B cell (primary cell): ENCODE results near the gene PDZD2. TPM values are rescaled to one million over a fixed set of nuclear protein-coding genes. Genes with fewer than 3 reads are reported as not detected.

ENCODE experiments used
- ATAC-seq: fragments of 200-7000 bp; cut with Tn5 transposase; one replicate; pipeline ENCODE4 v1.10.0; 2021; ENCODE audit warnings: low read depth, mild to moderate bottlenecking, moderate number of reproducible peaks, moderate library complexity
- CTCF ChIA-PET: fragments of 350-600 bp; sonication (Branson Sonifier 250); formaldehyde crosslinking; loops from one replicate; lab custom pipeline; 2021; ENCODE audit warnings: antibody characterized with exemption, inconsistent platforms; lab: Charles Lee
- POLR2A ChIA-PET: fragments of 350-600 bp; sonication (Branson Sonifier 250); formaldehyde crosslinking; loops from one replicate; lab custom pipeline; 2021; ENCODE audit warnings: antibody characterized with exemption; lab: Charles Lee
- DNase-seq: peaks from one replicate; pipeline ENCODE4 v3.0.0; 2013
- H2AFZ ChIP-seq: 2 replicates; pipeline ENCODE4 v1.6.1; 2012; ENCODE audit warnings: mild to moderate bottlenecking, low read depth, low read length; ENCODE audit not compliant: insufficient read depth, poor library complexity, severe bottlenecking
- H3K27ac ChIP-seq, 2 donors: 1 replicate in 1 of 2; 2 replicates in 1 of 2; pipeline ENCODE4 v1.5.1; 2012 to 2013; ENCODE audit warnings: low read length in 2 of 2, mild to moderate bottlenecking in 2 of 2, moderate library complexity in 1 of 2
- H3K27me3 ChIP-seq, 4 experiments: fragments of 200-600 bp in 1 of 4; sonication (generic) in 1 of 4; replicated peaks in 1 of 4; 1 replicate in 2 of 4; 2 replicates in 2 of 4; pipeline versions ENCODE4 v1.6.1 to v1.7.0; 2013 to 2016; ENCODE audit warnings: low read length in 3 of 4, mild to moderate bottlenecking in 2 of 4, mixed read lengths in 1 of 4, moderate library complexity in 1 of 4; ENCODE audit not compliant: insufficient read depth in 4 of 4, control insufficient read depth in 3 of 4; ENCODE audit errors: control extremely low read depth in 1 of 4
- H3K36me3 ChIP-seq, 2 experiments: replicated peaks in 1 of 2; 1 replicate in 1 of 2; 2 replicates in 1 of 2; pipeline versions ENCODE4 v1.6.1 to v1.7.1; 2013; ENCODE audit warnings: low read length in 1 of 2; ENCODE audit not compliant: insufficient read depth in 2 of 2, control insufficient read depth in 1 of 2; ENCODE audit errors: control extremely low read depth in 1 of 2, extremely low read depth in 1 of 2
- H3K4me1 ChIP-seq, 2 donors: fragments of 200-600 bp in 1 of 2; sonication (generic) in 1 of 2; 1 replicate in 1 of 2; 2 replicates in 1 of 2; pipeline versions ENCODE4 v1.5.1 to v1.6.1; 2013 to 2017; ENCODE audit warnings: low read length in 2 of 2; ENCODE audit not compliant: control insufficient read depth in 2 of 2, insufficient read depth in 2 of 2
- H3K4me2 ChIP-seq: replicated peaks from 2 replicates; pipeline ENCODE3; 2012; ENCODE audit warnings: mild to moderate bottlenecking, low read depth, low read length; ENCODE audit not compliant: poor library complexity, severe bottlenecking
- H3K4me3 ChIP-seq, 5 experiments: fragments of 200-600 bp in 1 of 5; sonication (generic) in 1 of 5; 1 replicate in 3 of 5; 2 replicates in 2 of 5; pipeline versions ENCODE4 v1.5.1 to v1.7.0; 2011 to 2016; ENCODE audit warnings: low read length in 4 of 5, mild to moderate bottlenecking in 4 of 5, low read depth in 2 of 5, control low read depth in 1 of 5, moderate library complexity in 1 of 5; ENCODE audit not compliant: insufficient read depth in 1 of 5; ENCODE audit errors: control extremely low read depth in 1 of 5, extremely low read depth in 1 of 5
- H3K79me2 ChIP-seq: fragments of 200-600 bp; sonication (generic); one replicate; pipeline ENCODE4 v1.6.0; 2016; ENCODE audit warnings: low read length; ENCODE audit not compliant: control insufficient read depth, insufficient read depth
- H3K9ac ChIP-seq: fragments of 200-600 bp; sonication (generic); 2 replicates; pipeline ENCODE4 v1.6.1; 2017; ENCODE audit warnings: mild to moderate bottlenecking, low read length, moderate library complexity
- H3K9me3 ChIP-seq, 3 donors: one replicate each; pipeline versions ENCODE4 v1.6.1 to v1.7.1; 2013; ENCODE audit warnings: low read length in 2 of 3; ENCODE audit not compliant: control insufficient read depth in 2 of 3, insufficient read depth in 1 of 3; ENCODE audit errors: control extremely low read depth in 1 of 3
- H4K20me1 ChIP-seq: 2 replicates; pipeline ENCODE4 v1.6.0; 2012; ENCODE audit warnings: mild to moderate bottlenecking, low read length; ENCODE audit not compliant: insufficient read depth, control insufficient read depth, poor library complexity, severe bottlenecking
- H3K27ac Mint-ChIP-seq: one replicate; pipeline ENCODE4 v1.8.0; 2021; ENCODE audit warnings: mixed read lengths
- H3K27me3 Mint-ChIP-seq: one replicate; pipeline ENCODE4 v1.8.0; 2021; ENCODE audit warnings: mixed read lengths
- H3K4me1 Mint-ChIP-seq: one replicate; pipeline ENCODE4 v1.8.0; 2021; ENCODE audit warnings: mixed read lengths
- H3K4me3 Mint-ChIP-seq: one replicate; pipeline ENCODE4 v1.8.0; 2021; ENCODE audit warnings: mixed read lengths
- H3K9me3 Mint-ChIP-seq: one replicate; pipeline ENCODE4 v1.8.0; 2022; ENCODE audit warnings: mixed read lengths; ENCODE audit not compliant: insufficient read depth
- CTCF ChIP-seq: fragments of 200-600 bp; IDR thresholded peaks from one replicate; pipeline ENCODE4 v1.8.0; 2022; ENCODE audit warnings: antibody characterized with exemption, mild to moderate bottlenecking
- WGBS: methylation state at CpG from one replicate; pipeline ENCODE4 v1.1.5; 2013; ENCODE audit warnings: missing lambda C conversion rate; ENCODE audit not compliant: insufficient coverage; 5-methylcytosine and 5-hydroxymethylcytosine counted together
- intact Hi-C: fragments of 100-400 bp; cut with micrococcal nuclease; formaldehyde crosslinking; loops from one replicate; pipeline ENCODE4 v1.10.0; 2022
- polyA plus RNA-seq: library from polyadenylated mRNA; depleted of rRNA; stranded (reverse); fragments of >200 nt; gene quantifications from 2 replicates; pipeline ENCODE4 v1.2.3, GENCODE V29; 2012
- total RNA-seq, 2 donors: library from RNA; stranded (reverse); fragments of 120-200 nt in 1 of 2; gene quantifications; 1 replicate in 1 of 2; 2 replicates in 1 of 2; pipeline versions ENCODE4 v1.2.3 to v1.2.4, GENCODE V29; 2013 to 2022

Gene PDZD2
- total and polyA plus RNA-seq, 2 donors (not counting 1 experiment from before 2014, with no cell fraction given), result not detected

GRCh38 chr5:31733371-31733770 lies 94.4 kb downstream of the PDZD2 start:
- WGBS, result 94% methylated on average over 9 of the region's 11 CpGs
- no peaks in the 10 kb centered on the region for H3K27me3 Mint-ChIP-seq
- H3K79me2 ChIP-seq, result no peaks in the 10 kb centered on the region
- ChIA-PET POLR2A (no interaction called here), CTCF (no interaction called here)
- H3K4me2 ChIP-seq, result no peak overlapping the region
- H2AFZ ChIP-seq, result no peak overlapping the region
- DNase-seq, result no peak
- intact Hi-C loops, result no loop called here
- TF ChIP-seq CTCF, result no peak
- no peaks in the 10 kb centered on the region for H3K36me3 ChIP-seq
- H3K4me1 Mint-ChIP-seq, result no peaks in the 10 kb centered on the region
- H3K27ac ChIP-seq, result no peak overlapping the region
- no peaks in the 10 kb centered on the region for H3K9me3 Mint-ChIP-seq
- no peaks in the 10 kb centered on the region for H3K4me1 ChIP-seq
- no peaks in the 10 kb centered on the region for H3K9me3 ChIP-seq
- ATAC-seq, result no peak
- no peak overlapping the region for H3K4me3 ChIP-seq
- no peak overlapping the region for H3K9ac ChIP-seq
- H3K4me3 Mint-ChIP-seq, result no peak overlapping the region
- H3K27me3 ChIP-seq, result no peaks in the 10 kb centered on the region
- H3K27ac Mint-ChIP-seq, result no peak overlapping the region
- H4K20me1 ChIP-seq, result no peaks in the 10 kb centered on the region

GRCh38 chr5:31736127-31736526 lies 97.2 kb downstream of the PDZD2 start:
- Histone ChIP-seq H3K4me3 (no peak overlapping the region), H3K9me3 (no peaks in the 10 kb centered on the region), H3K36me3 (no peaks in the 10 kb centered on the region), H3K79me2 (no peaks in the 10 kb centered on the region), H2AFZ (no peak overlapping the region), H3K9ac (no peak overlapping the region), H3K4me2 (no peak overlapping the region), H3K27ac (no peak overlapping the region), H3K27me3 (no peaks in the 10 kb centered on the region), H3K4me1 (no peaks in the 10 kb centered on the region), H4K20me1 (no peaks in the 10 kb centered on the region)
- POLR2A ChIA-PET, result no interaction called here
- DNase-seq (no peak), ATAC-seq (no peak)
- Mint-ChIP-seq H3K4me3 (no peak overlapping the region), H3K4me1 (no peaks in the 10 kb centered on the region), H3K27me3 (peaks cover 3% of the 10 kb centered on the region), H3K9me3 (peaks cover 3% of the 10 kb centered on the region), H3K27ac (no peak overlapping the region)
- WGBS, result 82% methylated on average over 3 of the region's 6 CpGs
- intact Hi-C loops, result no loop called here
- CTCF ChIA-PET, result no interaction called here
- no peak for TF ChIP-seq CTCF
